ENCODE results near the gene TENT5C. TPM values are rescaled to one million over a fixed set of nuclear protein-coding genes. Genes with fewer than 3 reads are reported as not detected.

Gene TENT5C
- total and polyA plus RNA-seq, 9 of the 15 experiments (the other 6 are each of a cell fraction or from before 2014, with no cell fraction given), result 1.8 to 7.7 (median 4.0) TPM

GRCh38 chr1:117671781-117672501, 66.1 kb downstream of the TENT5C start (continued):
- TF ChIP-seq ZNF561 (CRISPR knock-in tag; conservative IDR thresholded peaks at IDR 0.05) (no peak), NFATC3 (IDR thresholded peaks at IDR 0.05) (no peak), TSHZ1 (CRISPR knock-in tag; IDR thresholded peaks at IDR 0.05) (no peak), XRCC3 (IDR thresholded peaks at IDR 0.05) (no peak), KAT2B (IDR thresholded peaks at IDR 0.05; ENCODE audit: low read depth, low read length) (no peak), RFX5 (IDR thresholded peaks at IDR 0.05; ENCODE audit: low read depth, low read length) (no peak), FOXK2 (conservative IDR thresholded peaks at IDR 0.05 in 1 of 2, IDR thresholded peaks at IDR 0.05 in 1 of 2; ENCODE audit: low read depth in 2 of 2) (no peak), MAFG (tag; conservative IDR thresholded peaks at IDR 0.05) (no peak), ARNT (IDR thresholded peaks at IDR 0.05) (peak in 1 of 2 experiments; percentile 27; a peak in 1 of 4 replicates), PTTG1 (tag; IDR thresholded peaks at IDR 0.05; ENCODE audit: low read depth) (no peak), ETV1 (tag; conservative IDR thresholded peaks at IDR 0.05; ENCODE audit: low read depth) (0 out of 2 replicates have a peak, but pooled peaks have one; percentile 14), ATF1 (CRISPR knock-in tag; IDR thresholded peaks at IDR 0.05) (no peak), ATF1 (tag; IDR thresholded peaks at IDR 0.05) (0 out of 2 replicates have a peak, but pooled peaks have one; percentile 29), PHF8 (IDR thresholded peaks at IDR 0.05; ENCODE audit: borderline replicate concordance, low read length) (no peak), USF2 (CRISPR knock-in tag; IDR thresholded peaks at IDR 0.05) (peak; percentile 36; the same call in 1 of the 2 replicates), RHOXF2B (CRISPR knock-in tag; conservative IDR thresholded peaks at IDR 0.05) (no peak), ZBTB1 (CRISPR knock-in tag; IDR thresholded peaks at IDR 0.05; ENCODE audit: borderline replicate concordance, low read depth) (no peak), TBL1XR1 (IDR thresholded peaks at IDR 0.05; ENCODE audit: low read length in 2 of 2) (peak in 1 of 2 experiments; percentile 30; a peak in 1 of 4 replicates), SRSF3 (IDR thresholded peaks at IDR 0.05; ENCODE audit: insufficient read depth, low read length) (no peak), ZNF696 (CRISPR knock-in tag; conservative IDR thresholded peaks at IDR 0.05) (no peak), TAF7 (tag; IDR thresholded peaks at IDR 0.05) (no peak), RB1 (IDR thresholded peaks at IDR 0.05; ENCODE audit: low read depth) (peak; percentile 56)
- TF ChIP-seq, protein P1, sequence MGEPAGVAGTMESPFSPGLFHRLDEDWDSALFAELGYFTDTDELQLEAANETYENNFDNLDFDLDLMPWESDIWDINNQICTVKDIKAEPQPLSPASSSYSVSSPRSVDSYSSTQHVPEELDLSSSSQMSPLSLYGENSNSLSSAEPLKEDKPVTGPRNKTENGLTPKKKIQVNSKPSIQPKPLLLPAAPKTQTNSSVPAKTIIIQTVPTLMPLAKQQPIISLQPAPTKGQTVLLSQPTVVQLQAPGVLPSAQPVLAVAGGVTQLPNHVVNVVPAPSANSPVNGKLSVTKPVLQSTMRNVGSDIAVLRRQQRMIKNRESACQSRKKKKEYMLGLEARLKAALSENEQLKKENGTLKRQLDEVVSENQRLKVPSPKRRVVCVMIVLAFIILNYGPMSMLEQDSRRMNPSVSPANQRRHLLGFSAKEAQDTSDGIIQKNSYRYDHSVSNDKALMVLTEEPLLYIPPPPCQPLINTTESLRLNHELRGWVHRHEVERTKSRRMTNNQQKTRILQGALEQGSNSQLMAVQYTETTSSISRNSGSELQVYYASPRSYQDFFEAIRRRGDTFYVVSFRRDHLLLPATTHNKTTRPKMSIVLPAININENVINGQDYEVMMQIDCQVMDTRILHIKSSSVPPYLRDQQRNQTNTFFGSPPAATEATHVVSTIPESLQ (CRISPR knock-in tag; IDR thresholded peaks at IDR 0.05), result no peak

All from K562 (cell line).